HG02943 (cell line): Measurements from ENCODE around the gene MAP4.
"Not testable (repeated sequence)": the region's sequence is repeated elsewhere in the genome, so short reads cannot be mapped to it uniquely, and the experiment has no call there.

Experiments used
- ATAC-seq: cut with Tn5 transposase; IDR thresholded peaks from one replicate; pipeline ENCODE4 v1.9.1; 2021; ENCODE audit warnings: mild to moderate bottlenecking, low read depth, moderate library complexity; ENCODE audit not compliant: unreplicated experiment

The MAP4 gene

DNA sequence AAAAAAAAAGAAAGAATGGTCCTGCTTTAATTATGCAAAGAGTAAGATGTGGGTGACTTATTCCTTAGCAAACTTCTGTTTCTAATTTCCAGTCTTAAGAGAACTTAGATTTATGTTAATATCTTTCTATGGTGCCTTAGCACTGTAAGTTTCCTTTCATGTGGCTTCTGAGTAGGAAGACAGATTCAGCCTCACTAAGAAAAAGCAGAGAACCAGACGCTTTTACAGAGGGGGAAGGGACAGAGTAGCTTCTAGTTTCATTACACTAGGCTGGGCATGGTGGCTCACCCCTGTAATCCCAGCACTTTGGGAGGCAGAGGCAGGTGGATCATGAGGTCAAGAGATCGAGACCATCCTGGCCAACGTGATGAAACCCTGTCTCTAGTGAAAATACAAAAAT, 118.3 kb downstream of the MAP4 start:
- no peak for ATAC-seq

DNA sequence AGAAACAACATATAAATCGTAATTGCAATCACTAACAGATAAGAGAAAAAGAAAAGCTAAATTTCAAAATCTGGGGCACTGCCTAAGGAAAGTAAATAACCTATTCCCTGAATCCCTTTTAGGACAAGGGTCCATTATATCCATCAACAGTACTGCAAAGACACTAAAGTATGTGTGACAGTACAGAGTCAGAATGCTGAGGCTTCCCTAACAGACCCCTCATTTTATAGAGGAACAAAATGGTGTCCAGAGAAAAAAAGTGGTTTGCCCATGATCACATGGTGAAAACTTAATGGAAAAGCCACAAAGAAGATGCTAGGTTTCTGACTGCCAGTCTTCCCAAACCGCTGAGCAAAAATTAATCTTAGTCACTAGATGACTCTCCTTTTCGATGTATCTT, 119.5 kb downstream of the MAP4 start:
- no peak for ATAC-seq

DNA sequence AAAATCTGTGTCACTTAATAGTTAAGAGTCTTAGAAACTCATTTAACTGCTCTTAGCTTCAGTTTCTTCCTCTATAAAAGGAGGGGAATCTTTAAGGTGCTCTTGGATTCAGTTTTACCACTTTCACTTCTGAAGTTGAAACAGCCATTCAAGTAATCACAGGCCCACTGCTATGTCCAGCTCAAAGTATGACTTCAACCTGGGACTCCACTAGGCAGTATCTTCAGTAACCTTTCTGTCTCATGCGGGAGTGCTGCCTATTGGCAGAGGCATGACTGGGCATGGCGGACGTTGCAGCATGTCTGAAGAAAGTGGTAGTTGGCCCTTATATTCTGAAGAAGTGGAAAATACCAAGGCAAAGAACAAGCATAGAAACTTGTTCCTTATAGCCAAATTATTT, 121.0 kb downstream of the MAP4 start:
- ATAC-seq, result no peak

DNA sequence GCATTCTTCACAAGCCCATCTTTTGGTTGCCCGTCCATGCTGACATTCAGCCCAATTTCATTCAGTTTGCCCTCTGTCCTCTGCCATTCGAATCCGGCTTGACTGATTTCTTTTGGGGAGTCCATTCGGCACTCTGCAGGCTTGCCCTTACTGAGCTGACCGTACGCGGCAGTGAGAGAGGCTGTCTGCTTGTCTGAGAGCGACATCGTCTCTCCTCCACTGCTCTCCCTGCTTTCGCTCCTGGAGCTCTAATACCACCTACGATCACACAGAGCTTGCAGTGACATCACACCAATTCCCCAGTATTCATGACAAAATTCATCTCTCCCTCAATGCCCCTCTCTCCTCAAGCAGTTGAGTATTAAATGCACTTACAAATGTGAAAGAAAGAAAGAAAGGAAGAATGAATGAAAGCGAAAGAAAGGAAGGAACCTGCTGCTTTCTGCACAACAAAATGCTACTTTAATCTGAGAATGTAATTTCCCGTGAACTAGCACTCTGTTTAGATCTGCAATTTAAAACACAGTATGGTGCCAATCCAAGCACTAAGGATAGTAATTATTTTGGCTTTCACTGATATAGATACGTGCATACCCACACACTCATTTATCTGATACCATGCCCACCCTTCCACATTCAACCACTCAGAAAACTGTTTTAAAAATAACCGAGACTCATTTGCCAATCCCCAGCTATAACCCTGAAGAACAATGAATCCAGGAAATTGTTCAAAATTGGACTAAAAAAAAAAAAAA, 123.8 kb downstream of the MAP4 start:
- ATAC-seq, result no peak

DNA sequence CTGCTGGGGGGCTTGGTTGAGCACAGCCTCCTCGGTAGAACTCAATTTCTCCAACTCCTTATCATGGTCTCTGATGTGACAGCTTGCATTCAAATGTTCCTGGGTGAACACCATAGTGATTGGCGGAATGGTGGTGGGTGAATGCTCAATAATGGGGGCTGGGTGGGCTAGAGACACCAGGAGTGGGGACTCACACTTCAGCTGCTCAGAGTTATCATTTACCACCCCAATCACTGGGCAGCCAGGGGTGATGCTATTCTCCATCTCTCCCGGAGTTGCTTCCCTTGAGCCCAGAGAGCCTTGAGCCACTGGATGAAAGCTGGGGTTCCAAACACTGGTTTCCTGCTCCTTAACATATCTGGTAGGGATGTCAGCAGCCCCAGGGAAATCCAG, 124.6 kb downstream of the MAP4 start:
- ATAC-seq, result no peak

DNA sequence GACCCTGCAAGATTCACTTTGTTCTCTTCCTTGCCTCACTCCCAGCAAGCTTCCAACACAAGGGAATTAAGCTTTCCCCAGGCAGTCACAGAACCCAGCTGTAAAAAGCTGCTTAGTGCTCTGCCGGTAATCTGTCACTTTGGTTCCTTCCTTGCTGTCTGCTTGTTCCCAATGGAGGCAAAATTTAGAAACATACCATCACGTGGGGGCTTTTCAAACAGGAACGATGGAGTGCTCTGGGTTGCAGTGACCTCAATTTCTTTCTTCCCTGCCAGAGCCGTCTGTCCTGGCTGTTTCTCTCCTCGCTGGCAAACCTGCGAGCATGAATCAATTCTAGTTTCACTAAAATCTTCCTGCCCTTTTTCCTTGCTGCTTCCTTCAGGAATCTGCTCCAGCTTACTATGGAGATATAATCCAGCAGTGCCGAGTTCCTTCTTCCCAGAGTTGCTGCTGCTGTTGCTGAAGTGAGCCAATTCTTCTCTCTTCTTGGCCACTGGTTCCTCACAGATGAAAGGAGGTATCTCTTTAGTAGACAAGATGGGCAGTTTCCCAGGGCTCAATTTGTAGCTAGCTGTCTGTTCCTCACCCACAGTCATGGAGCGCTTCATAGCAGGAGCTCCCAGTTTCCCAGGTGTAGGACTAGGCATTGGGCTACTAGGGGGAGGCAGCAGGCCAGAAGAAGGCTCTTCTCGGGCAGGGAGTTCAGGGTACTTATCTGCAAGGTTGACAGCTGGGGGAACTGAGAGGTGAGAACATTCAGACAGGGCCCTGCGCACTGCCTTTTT, 125.2 kb downstream of the MAP4 start:
- ATAC-seq, result no peak

DNA sequence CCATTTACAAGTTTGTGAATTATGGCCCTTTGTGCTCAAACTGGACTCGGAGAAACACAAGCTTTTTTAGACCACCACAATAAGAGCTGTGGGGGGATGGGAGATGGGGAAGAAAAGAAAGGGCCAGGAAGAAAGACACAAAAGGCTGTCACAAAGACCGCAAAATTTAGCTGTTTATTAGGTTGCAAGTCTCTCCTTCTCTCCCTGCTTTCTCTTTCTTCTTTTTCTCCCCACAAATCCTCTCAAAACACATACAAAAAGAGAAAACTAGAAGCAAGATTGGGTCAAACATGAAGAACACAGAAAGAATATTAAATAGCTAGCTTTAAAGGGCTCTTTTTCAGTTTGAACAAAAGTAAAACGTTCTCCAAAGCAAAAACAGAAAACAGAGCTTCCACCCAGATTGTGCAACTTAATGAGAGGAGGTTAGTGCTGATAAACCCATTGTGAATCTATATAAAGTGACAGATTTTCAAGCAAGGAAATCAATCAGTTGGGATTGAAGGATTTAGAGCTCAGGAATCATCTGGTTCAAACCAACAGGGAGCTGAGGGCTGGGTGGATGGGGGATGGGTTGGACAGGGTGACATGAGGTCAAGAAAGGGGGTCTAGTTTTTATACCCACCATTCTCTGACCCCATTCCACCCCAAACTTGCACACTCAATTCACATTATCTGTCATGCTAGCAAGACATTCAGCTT, 125.9 kb downstream of the MAP4 start:
- ATAC-seq, result no peak

DNA sequence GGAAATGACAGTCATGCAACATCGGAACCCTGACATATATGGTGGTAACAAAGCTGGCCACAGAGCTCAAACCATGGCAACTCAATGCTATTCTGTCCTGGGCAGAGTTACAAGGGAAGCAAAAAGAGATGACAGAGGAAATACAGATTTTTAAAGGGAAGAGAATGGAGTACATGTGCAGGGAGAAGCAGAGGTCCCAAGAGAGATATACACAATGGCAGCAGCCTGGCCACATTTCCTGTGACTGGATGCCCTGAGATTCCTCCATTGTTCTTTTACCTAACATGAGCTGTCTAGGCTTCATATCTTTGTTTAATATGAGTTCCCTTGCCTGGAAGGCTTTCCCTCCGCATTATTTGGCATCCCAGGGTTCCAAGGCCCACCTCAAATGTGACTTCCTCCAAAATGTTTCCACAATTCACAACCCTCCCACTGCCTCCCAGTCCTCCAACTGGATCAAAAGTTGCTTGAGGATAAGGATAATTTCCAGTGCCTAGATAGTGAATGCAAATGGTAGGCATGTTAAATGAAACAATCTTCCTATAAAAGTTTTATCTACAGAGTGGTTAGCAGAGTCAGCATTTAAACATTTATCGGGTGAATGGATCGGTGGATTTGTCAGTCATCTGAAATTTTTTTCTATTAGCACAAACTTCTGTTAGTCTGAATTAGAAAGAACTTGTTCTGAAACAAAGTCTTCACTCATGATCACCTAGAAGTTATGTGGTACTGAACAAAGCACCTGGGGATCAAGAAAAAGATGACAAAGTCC, 127.0 kb downstream of the MAP4 start:
- no peak for ATAC-seq

DNA sequence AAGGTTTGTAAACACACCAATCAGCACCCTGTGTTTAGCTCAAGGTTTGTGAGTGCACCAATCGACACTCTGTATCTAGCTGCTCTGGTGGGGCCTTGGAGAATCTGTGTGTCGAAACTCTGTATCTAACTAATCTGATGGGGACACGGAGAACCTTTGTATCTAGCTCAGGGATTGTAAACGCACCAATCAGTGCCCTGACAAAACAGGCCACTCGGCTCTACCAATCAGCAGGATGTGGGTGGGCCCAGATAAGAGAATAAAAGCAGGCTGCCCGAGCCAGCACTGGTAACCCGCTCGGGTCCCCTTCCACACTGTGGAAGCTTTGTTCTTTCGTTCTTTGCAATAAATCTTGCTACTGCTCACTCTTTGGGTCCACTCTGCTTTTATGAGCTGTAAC, 128.2 kb downstream of the MAP4 start:
- not testable (repeated sequence) for ATAC-seq

DNA sequence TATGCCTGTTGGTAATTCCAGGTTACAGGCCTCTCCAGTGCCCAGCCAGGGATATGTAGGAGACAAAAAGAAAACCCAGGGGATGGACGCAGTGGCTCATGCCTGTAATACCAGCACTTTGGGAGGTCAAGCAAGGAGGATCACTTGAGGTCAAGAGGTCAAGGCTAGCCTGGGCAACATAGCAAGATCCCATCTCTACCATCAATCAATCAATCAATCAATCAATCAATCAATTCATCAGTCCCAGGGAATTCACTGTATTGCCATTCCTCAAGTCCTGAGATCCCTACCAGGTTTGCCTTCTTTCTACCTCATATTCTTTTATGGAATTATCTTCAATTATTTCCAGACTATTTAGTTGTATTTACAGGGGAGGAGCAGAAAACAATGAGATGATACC, 131.0 kb downstream of the MAP4 start:
- no peak for ATAC-seq

DNA sequence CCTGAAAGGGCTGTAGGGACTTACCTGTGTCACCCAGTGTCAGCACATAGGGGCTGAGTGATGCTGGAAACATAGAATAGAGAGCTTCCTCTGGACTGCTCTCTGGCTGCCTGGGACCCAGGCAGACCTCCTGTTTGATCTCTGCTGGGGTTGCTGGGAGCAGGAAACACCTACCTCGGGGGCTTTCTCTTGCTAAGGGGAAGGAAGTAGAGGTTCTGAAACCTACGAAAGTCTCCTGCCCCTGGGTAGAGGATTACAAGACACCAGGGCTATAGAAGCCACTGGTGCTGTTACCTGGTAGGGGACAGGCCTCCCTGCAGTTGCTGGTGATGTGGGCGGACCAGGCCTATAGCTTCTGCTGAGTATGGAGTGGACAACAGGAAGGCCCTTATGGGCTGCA, 131.6 kb downstream of the MAP4 start:
- no peak for ATAC-seq

DNA sequence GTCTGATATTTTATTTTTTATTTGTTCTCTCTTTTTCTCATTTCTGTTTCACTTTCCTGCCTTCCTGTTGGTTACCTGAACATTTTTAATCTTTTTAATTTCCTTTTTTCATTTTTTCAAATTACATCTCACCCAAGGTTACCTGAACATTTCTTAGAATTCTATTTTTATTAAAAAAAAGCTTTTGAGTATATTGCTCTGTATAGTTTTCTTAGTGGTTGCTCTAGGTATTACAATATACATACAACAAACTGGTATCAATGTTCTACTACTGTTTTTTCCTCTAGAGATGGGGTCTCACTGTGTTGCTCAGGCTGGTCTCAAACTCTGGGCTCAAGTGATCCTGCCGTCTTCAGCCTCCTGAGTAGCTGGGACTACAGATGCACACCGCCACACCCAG, 133.9 kb downstream of the MAP4 start:
- no peak for ATAC-seq

DNA sequence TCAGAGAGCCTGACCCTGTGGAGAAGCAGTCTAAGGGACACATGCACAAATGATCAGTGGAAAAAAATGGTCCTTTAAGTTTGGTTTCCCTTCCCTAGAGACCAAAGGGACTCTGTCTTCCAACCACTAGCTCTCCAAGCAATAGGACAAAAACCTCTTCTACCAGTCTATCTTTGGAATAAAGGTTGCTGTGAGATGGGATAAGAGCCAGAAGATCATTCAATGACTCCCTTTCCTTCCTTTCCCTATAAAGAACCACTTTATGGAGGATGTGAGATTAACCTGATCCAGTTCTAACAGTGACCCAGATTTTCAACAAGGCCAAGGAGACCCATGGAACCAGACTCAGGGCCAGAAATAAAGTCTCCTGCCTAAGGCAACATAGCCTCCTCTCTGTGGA, 138.5 kb downstream of the MAP4 start:
- ATAC-seq, result no peak

DNA sequence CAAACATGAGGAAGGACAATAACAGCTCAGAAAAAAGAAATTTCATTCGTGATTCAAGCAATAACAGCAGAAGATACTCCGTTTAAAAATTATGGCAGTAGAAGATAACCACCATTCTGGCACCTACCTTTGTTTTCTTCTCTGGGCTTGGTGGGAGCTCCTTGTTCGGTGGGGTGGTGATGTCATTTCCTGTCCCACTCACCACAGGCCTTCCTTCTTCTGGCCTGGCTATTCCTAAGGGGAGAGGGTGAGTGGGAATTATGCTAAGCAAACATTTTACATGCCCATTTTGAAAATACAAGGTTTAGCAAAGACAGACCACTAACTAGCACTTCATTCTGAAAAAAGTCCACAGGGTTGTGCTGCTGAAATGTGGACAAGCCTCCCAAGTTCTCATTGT, 138.9 kb downstream of the MAP4 start:
- ATAC-seq, result no peak

DNA sequence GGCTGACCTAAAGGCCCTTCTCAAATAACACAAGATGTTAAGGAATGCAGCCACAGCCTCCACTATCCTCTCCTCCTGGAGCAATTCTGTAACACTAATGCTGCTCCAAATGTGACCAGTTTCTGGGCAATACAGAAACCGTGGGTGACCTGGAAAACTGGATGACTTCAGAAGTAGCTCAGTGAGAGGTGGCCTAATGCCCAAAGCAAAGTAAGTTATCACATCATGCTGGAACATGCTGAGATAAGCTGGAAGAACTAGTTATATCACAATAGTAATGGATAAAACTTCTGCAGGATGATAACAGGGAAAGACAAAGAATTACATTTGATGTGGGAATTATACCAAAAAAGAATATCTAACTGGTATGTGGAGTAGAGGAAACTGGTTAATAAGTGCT, 141.3 kb downstream of the MAP4 start:
- ATAC-seq, result no peak

DNA sequence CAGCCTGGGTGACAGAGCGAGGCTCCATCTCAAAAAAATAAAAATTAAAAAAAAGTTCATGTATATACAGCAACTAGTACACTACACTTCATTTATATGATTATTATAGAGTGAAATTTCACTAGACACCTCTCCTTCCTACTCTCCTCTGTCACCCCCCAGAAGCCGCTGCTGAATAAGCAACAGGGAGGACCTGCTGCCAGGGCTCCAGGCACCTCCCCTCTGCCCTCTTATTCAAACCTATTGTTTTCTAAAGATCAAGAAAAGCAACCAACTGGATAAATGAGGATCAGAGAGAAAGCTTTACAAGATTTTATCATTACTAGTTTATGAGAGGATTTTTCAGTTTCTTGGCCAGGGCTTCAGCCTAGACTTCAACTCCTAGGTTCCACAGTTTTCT, 141.8 kb downstream of the MAP4 start:
- no peak for ATAC-seq

DNA sequence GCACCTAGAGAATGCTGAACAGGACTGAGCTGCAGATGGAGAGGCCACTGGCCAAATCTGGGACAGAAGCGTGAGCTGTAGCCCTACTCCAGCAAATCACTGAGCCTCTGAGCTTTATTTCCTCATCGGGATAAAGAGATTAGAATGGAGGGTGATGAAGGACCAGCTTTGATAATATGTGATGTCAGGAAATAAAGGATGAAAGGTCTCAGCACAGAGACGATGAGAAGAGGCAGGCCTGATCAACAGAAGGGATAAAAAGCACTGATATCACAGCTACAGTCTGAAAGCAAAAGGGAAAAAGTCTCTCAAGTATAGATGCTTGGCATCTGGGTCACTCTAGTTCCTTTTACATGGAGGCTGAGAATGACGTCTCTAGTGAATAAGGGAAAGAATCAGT, 143.3 kb downstream of the MAP4 start:
- ATAC-seq, result no peak

DNA sequence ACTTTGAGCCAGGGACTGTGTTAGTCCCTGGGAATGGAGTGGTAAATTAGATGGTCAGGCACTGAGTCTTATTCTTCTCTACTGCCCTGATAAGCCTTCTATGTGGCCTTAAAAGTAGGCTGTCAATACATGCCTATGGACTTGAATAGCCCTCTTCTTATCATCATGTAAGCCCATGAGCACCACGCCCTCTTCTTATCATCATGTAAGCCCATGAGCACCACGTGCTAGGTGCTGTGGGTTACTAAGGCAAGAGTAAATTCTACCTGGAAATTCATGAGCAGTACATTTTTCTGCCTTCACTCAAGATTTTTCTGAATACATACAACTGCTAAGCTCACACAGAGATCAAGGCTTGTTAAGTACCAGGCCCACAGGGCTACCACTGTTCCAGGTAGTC, 144.8 kb downstream of the MAP4 start:
- no peak for ATAC-seq

DNA sequence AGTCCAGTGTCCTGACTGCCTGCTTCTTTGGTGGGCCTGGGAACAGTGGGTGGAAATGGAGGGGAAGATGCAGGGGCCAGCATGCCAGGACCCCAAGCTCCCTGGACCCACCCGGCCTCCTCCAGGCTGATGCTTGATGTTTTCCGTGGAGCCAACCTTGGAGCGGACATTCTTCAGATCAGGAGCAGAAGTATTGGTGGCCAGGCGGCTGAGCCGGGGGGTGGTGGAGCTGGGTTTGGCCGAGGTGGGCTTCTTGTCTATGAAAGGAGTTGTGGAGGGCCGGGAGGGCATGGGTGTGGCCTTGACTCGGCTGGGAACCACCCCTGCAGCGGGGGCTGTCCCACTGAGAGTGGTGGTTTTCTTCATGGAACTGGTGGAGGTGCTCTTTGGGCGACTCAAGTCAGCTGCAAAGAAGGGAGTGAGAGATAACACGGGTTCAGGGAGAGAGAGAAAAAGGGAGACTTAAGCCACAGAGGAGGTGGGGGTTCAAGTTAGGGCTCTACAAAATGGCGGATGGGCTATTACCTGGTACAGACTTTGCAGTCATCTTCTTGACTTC, 145.4 kb downstream of the MAP4 start:
- no peak for ATAC-seq

DNA sequence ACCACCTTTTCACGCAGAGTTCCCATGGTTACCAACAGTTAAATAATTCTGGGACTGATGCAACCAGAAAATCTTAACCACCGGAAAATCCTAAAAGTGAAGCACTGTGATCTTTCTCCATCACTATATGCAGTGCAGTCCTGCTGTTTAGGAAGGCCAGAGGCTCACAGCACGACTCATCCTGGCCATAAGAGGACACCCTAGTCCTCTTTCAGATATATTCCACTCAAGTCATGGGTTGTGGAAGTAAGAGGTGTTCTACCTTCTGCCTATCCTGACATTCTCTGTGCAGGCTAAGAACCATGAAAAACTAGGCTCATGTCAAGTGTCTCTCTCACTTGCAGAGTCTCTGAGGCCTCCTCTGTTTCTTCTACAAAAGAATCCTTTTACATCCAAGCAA, 146.1 kb downstream of the MAP4 start:
- no peak for ATAC-seq

DNA sequence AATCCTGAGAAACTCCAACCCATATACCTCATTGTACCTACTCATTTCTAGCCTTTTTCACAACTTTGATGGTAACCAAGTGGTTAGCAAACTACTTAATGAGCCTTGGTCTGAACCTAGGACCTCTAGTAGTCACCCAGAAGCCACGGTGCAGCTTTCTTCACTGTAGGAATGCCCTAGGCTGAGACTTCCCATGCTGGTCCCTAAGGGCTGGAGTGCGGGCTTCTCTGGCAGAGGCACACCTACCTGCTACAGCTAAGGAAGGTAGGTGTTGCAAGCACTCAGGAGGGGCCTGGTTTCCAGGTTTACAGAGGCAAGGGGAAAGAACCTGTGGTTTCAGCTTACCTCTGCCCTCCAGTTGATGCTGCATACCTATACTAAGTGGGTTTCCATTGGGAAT, 147.9 kb downstream of the MAP4 start:
- ATAC-seq, result no peak
